22Rv1 (cell line): ENCODE results near the gene SCUBE3.

Experiments
- CTCF ChIP-seq: fragments of 450-650 bp; IDR thresholded peaks from 2 replicates; pipeline ENCODE4 v1.5.1; 2017; ENCODE audit warnings: mild to moderate bottlenecking
- ZFX ChIP-seq: fragments of 450-650 bp; IDR thresholded peaks from 2 replicates; pipeline ENCODE4 v1.6.1; 2017; ENCODE audit warnings: antibody characterized with exemption, borderline replicate concordance

GRCh38 chr6:35262596-35262995, 48.8 kb downstream of the SCUBE3 start:
- TF ChIP-seq CTCF (no peak), ZFX (no peak)
